Measurements from ENCODE around the gene GAS2L1. TPM values are rescaled to one million over a fixed set of nuclear protein-coding genes. Genes with fewer than 3 reads are reported as not detected.

Gene GAS2L1
- polyA plus RNA-seq, 1 donor from 2014 or later, result 0.77 TPM

DNA sequence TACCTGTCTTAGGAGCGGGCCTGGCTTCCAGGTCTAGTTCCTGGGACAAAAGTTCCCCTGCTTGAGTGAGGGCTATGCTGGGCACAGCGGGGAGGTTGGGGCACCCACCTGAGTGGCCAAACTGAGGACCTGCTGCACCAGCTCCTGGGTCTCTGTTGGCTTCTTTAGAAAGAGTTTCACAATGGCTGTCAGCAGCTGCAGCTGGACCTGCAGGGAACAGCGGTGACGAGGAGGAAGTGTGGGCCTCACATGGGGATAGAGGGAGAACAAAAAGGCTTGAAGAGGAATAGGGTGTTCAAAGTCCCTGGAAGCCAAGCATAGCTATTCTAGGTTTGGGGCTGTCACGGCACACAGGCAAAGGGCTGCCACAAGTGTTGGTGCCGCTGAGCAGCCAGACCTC lies 35.7 kb downstream of the GAS2L1 start:
- no peak overlapping the region for H3K4me3 ChIP-seq (ENCODE audit: low read length)
- H3F3A ChIP-seq (ENCODE audit: insufficient read depth, low read length, poor library complexity, severe bottlenecking), result no peaks in the 10 kb centered on the region
- H3K9me2 ChIP-seq (ENCODE audit: insufficient read depth, low read length), result no peaks in the 10 kb centered on the region
- no peaks in the 10 kb centered on the region for H4K20me1 ChIP-seq (ENCODE audit: insufficient read depth)
- H2AFZ ChIP-seq (ENCODE audit: low read depth, low read length), result no peak overlapping the region
- no peaks in the 10 kb centered on the region for H3K36me3 ChIP-seq (ENCODE audit: insufficient read depth, low read length)
- no peak overlapping the region for H3K4me2 ChIP-seq (ENCODE audit: low read length)
- no peak for TF ChIP-seq POLR2AphosphoS5 (IDR thresholded peaks at IDR 0.05)
- TF ChIP-seq MXI1 (conservative IDR thresholded peaks at IDR 0.05; ENCODE audit: poor library complexity, severe bottlenecking), result no peak
- TF ChIP-seq, protein P1, sequence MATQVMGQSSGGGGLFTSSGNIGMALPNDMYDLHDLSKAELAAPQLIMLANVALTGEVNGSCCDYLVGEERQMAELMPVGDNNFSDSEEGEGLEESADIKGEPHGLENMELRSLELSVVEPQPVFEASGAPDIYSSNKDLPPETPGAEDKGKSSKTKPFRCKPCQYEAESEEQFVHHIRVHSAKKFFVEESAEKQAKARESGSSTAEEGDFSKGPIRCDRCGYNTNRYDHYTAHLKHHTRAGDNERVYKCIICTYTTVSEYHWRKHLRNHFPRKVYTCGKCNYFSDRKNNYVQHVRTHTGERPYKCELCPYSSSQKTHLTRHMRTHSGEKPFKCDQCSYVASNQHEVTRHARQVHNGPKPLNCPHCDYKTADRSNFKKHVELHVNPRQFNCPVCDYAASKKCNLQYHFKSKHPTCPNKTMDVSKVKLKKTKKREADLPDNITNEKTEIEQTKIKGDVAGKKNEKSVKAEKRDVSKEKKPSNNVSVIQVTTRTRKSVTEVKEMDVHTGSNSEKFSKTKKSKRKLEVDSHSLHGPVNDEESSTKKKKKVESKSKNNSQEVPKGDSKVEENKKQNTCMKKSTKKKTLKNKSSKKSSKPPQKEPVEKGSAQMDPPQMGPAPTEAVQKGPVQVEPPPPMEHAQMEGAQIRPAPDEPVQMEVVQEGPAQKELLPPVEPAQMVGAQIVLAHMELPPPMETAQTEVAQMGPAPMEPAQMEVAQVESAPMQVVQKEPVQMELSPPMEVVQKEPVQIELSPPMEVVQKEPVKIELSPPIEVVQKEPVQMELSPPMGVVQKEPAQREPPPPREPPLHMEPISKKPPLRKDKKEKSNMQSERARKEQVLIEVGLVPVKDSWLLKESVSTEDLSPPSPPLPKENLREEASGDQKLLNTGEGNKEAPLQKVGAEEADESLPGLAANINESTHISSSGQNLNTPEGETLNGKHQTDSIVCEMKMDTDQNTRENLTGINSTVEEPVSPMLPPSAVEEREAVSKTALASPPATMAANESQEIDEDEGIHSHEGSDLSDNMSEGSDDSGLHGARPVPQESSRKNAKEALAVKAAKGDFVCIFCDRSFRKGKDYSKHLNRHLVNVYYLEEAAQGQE (IDR thresholded peaks at IDR 0.05; ENCODE audit: borderline replicate concordance), result no peak
- no peak for TF ChIP-seq EP300 (conservative IDR thresholded peaks at IDR 0.05; ENCODE audit: poor library complexity, severe bottlenecking)
- no peak for TF ChIP-seq TAF1 (IDR thresholded peaks at IDR 0.05; ENCODE audit: low read depth)
- no peak for TF ChIP-seq SMC3 (conservative IDR thresholded peaks at IDR 0.05; ENCODE audit: poor library complexity)
- TF ChIP-seq, protein P2, sequence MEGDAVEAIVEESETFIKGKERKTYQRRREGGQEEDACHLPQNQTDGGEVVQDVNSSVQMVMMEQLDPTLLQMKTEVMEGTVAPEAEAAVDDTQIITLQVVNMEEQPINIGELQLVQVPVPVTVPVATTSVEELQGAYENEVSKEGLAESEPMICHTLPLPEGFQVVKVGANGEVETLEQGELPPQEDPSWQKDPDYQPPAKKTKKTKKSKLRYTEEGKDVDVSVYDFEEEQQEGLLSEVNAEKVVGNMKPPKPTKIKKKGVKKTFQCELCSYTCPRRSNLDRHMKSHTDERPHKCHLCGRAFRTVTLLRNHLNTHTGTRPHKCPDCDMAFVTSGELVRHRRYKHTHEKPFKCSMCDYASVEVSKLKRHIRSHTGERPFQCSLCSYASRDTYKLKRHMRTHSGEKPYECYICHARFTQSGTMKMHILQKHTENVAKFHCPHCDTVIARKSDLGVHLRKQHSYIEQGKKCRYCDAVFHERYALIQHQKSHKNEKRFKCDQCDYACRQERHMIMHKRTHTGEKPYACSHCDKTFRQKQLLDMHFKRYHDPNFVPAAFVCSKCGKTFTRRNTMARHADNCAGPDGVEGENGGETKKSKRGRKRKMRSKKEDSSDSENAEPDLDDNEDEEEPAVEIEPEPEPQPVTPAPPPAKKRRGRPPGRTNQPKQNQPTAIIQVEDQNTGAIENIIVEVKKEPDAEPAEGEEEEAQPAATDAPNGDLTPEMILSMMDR (IDR thresholded peaks at IDR 0.05; ENCODE audit: poor library complexity, severe bottlenecking), result no peak
- TF ChIP-seq RAD21 (conservative IDR thresholded peaks at IDR 0.05), result no peak
- TF ChIP-seq EZH2 (IDR thresholded peaks at IDR 0.05; ENCODE audit: borderline replicate concordance, insufficient read depth, low read length, poor library complexity, severe bottlenecking), result no peak
- H3K9ac ChIP-seq (ENCODE audit: low read length), result no peak overlapping the region
- no peaks in the 10 kb centered on the region for H3K79me2 ChIP-seq (replicated peaks; ENCODE audit: insufficient read depth, low read length)
- H3K9me3 ChIP-seq (ENCODE audit: low read length), result no peaks in the 10 kb centered on the region
- no peaks in the 10 kb centered on the region for H3K27me3 ChIP-seq (ENCODE audit: insufficient read depth, low read depth, low read length)
- H3K27ac ChIP-seq (ENCODE audit: low read length), result no peak overlapping the region

DNA sequence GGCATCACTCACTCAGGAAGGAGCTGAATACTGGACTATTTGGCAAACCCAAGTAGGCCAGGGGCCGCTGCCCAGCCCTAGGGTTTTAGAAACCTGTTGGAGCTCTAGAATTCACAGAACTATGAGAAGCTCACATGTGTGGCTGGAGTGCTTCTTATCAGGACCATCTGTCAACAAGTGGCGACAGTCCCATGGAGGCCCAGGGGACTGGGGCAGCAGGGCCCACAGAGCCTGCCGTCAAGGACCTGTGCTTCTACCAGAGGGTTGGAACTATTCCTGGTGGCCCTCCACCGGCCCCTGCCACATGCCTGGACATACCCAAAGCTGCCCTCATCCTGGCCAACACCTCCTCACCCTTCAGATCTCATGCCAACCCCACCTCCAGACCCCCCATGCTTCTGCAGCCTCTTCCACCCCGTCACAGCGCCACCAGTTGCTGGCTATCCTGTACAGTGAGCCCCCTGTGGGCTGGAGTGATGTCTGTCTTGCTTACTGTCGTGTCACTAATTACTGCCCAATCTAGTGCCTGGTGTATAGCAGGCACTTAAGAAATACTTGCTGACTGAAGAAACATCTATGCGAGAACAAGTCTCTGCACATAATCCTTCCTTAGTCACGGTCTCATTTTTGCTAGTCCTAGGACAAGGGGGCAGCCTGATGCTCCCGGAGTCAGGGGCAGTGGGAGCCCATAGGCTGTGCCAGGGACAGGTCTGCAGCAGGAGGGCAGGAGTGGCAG lies 36.3 kb downstream of the GAS2L1 start:
- H3K27ac ChIP-seq (ENCODE audit: low read length), result no peak overlapping the region

More for the DNA sequence above, 36.3 kb downstream of the GAS2L1 start:
- Histone ChIP-seq H3K27me3 (ENCODE audit: insufficient read depth, low read depth, low read length) (no peaks in the 10 kb centered on the region), H3F3A (ENCODE audit: insufficient read depth, low read length, poor library complexity, severe bottlenecking) (no peaks in the 10 kb centered on the region), H3K4me3 (ENCODE audit: low read length) (no peak overlapping the region), H2AFZ (ENCODE audit: low read depth, low read length) (no peak overlapping the region), H3K36me3 (ENCODE audit: insufficient read depth, low read length) (no peaks in the 10 kb centered on the region), H4K20me1 (ENCODE audit: insufficient read depth) (no peaks in the 10 kb centered on the region), H3K9me3 (ENCODE audit: low read length) (no peaks in the 10 kb centered on the region), H3K4me2 (ENCODE audit: low read length) (no peak overlapping the region), H3K9me2 (ENCODE audit: insufficient read depth, low read length) (no peaks in the 10 kb centered on the region), H3K79me2 (replicated peaks; ENCODE audit: insufficient read depth, low read length) (no peaks in the 10 kb centered on the region), H3K9ac (ENCODE audit: low read length) (no peak overlapping the region)
- no peak for TF ChIP-seq EP300 (conservative IDR thresholded peaks at IDR 0.05; ENCODE audit: poor library complexity, severe bottlenecking)
- TF ChIP-seq MXI1 (conservative IDR thresholded peaks at IDR 0.05; ENCODE audit: poor library complexity, severe bottlenecking), result no peak
- TF ChIP-seq, protein P1 (IDR thresholded peaks at IDR 0.05; ENCODE audit: borderline replicate concordance), result no peak
- TF ChIP-seq SMC3 (conservative IDR thresholded peaks at IDR 0.05; ENCODE audit: poor library complexity), result no peak
- TF ChIP-seq, protein P2 (IDR thresholded peaks at IDR 0.05; ENCODE audit: poor library complexity, severe bottlenecking), result no peak
- no peak for TF ChIP-seq RAD21 (conservative IDR thresholded peaks at IDR 0.05)
- no peak for TF ChIP-seq POLR2AphosphoS5 (IDR thresholded peaks at IDR 0.05)
- no peak for TF ChIP-seq EZH2 (IDR thresholded peaks at IDR 0.05; ENCODE audit: borderline replicate concordance, insufficient read depth, low read length, poor library complexity, severe bottlenecking)
